Retina (tissue), 1 donor: ENCODE data around the gene ADAM33.

ENCODE experiments used
- DNase-seq: peaks from one replicate; pipeline ENCODE4 v3.0.0-alpha.2; 2016

Gene ADAM33

GRCh38 chr20:3681931-3682781, at the start of gene ADAM33:
ADAM33 (minus strand) TSS chr20:3682010; CDS start chr20:3682004, 6 bp downstream.
- peak; percentile 63 for DNase-seq

- DNase-seq: peak; percentile 76
Measured at GRCh38 chr20:3730803-3731672, 49.2 kb upstream of the ADAM33 start.

- no peak for DNase-seq
Measured at GRCh38 chr20:3729811-3730540, 48.2 kb upstream of the ADAM33 start.

GRCh38 chr20:3729378-3729777, 47.6 kb upstream of the ADAM33 start:
- no peak for DNase-seq

GRCh38 chr20:3728876-3729275, 47.1 kb upstream of the ADAM33 start:
- no peak for DNase-seq

GRCh38 chr20:3728354-3728753, 46.5 kb upstream of the ADAM33 start:
- DNase-seq: no peak

GRCh38 chr20:3727401-3728021, 45.7 kb upstream of the ADAM33 start:
- DNase-seq: no peak

- DNase-seq: no peak
Measured at GRCh38 chr20:3724356-3724755, 42.5 kb upstream of the ADAM33 start.

- DNase-seq: no peak
Measured at GRCh38 chr20:3723284-3723683, 41.5 kb upstream of the ADAM33 start.

- DNase-seq: no peak
Measured at GRCh38 chr20:3721912-3722311, 40.1 kb upstream of the ADAM33 start.

- DNase-seq: no peak
Measured at GRCh38 chr20:3720626-3721025, 38.8 kb upstream of the ADAM33 start.

GRCh38 chr20:3720068-3720467, 38.3 kb upstream of the ADAM33 start:
- no peak for DNase-seq

- DNase-seq: no peak
Measured at GRCh38 chr20:3719046-3719445, 37.2 kb upstream of the ADAM33 start.

GRCh38 chr20:3716195-3716834, 34.5 kb upstream of the ADAM33 start:
- DNase-seq: peak; percentile 67

- DNase-seq: no peak
Measured at GRCh38 chr20:3714092-3714491, 32.3 kb upstream of the ADAM33 start.

GRCh38 chr20:3712279-3712873, 30.6 kb upstream of the ADAM33 start, which contains the start of gene SIGLEC1:
SIGLEC1 (minus strand) TSS chr20:3712600; CDS start chr20:3707128, 5,472 bp downstream.
- no peak for DNase-seq

GRCh38 chr20:3711484-3711941, 29.7 kb upstream of the ADAM33 start:
- DNase-seq: no peak

- peak; percentile 84 for DNase-seq
Measured at GRCh38 chr20:3710703-3711483, 29.1 kb upstream of the ADAM33 start.

GRCh38 chr20:3710011-3710466, 28.2 kb upstream of the ADAM33 start:
- DNase-seq: no peak

GRCh38 chr20:3707508-3707899, 25.7 kb upstream of the ADAM33 start:
- DNase-seq: no peak
